ENCODE results near the gene ANKRD24.

ANKRD24 gene

GRCh38 chr19:4164262-4164661 lies 18.2 kb upstream of the ANKRD24 start:
- H3K27ac ChIP-seq (ENCODE audit: low read length, poor library complexity, severe bottlenecking): no peak overlapping the region
- H3K4me3 ChIP-seq (ENCODE audit: insufficient read depth in 1 of 2, low read depth in 1 of 2, low read length in 2 of 2): no peak overlapping the region
- H4K91ac ChIP-seq (ENCODE audit: low read length): peak overlapping the region; percentile 46
- no peak overlapping the region for H2BK15ac ChIP-seq (ENCODE audit: low read depth, poor library complexity, severe bottlenecking)
- no peaks in the 10 kb centered on the region for H3K79me1 ChIP-seq (replicated peaks; ENCODE audit: low read length, poor library complexity, severe bottlenecking)
- H3K23ac ChIP-seq (ENCODE audit: low read length in 2 of 2): no peak overlapping the region
- no peak overlapping the region for H3K4me2 ChIP-seq (ENCODE audit: low read length, poor library complexity, severe bottlenecking)
- H2BK5ac ChIP-seq (ENCODE audit: low read depth, low read length, poor library complexity, severe bottlenecking): no peak overlapping the region
- no peak overlapping the region for H4K8ac ChIP-seq (ENCODE audit: low read length)
- no peak overlapping the region for H2AFZ ChIP-seq (ENCODE audit: low read depth, low read length)
- no peak overlapping the region for H3K9ac ChIP-seq (ENCODE audit: low read length)
- H2BK12ac ChIP-seq (ENCODE audit: low read length in 2 of 2): no peak overlapping the region
- H2BK120ac ChIP-seq (ENCODE audit: low read depth, low read length): no peak overlapping the region
- no peaks in the 10 kb centered on the region for H3K36me3 ChIP-seq (ENCODE audit: control insufficient read depth in 1 of 2, insufficient read depth in 2 of 2, low read depth in 1 of 2, low read length in 2 of 2)
- no peak for DNase-seq
- H3K14ac ChIP-seq (ENCODE audit: low read length in 2 of 2): no peak overlapping the region
- H3K4me1 ChIP-seq (ENCODE audit: control insufficient read depth, insufficient read depth, low read depth, low read length): no peaks in the 10 kb centered on the region
- peaks cover 14 to 36% of the 10 kb centered on the region in 2 experiments for H3K27me3 ChIP-seq (ENCODE audit: control insufficient read depth in 1 of 2, insufficient read depth in 1 of 2, low read length in 2 of 2)
- no peak overlapping the region for H2AK5ac ChIP-seq (ENCODE audit: low read length, severe bottlenecking)
- H3K4ac ChIP-seq (ENCODE audit: low read depth in 1 of 2, low read length in 2 of 2): no peak overlapping the region
- 76% methylated on average over 11 of the region's 11 CpGs for WGBS
- H3K9me3 ChIP-seq (ENCODE audit: control insufficient read depth, low read length): no peaks in the 10 kb centered on the region
- no peak overlapping the region for H3K18ac ChIP-seq (ENCODE audit: low read depth in 1 of 2, low read length in 2 of 2)

- H3K9me3 ChIP-seq (ENCODE audit: control insufficient read depth, low read length): no peaks in the 10 kb centered on the region
- no peak overlapping the region for H3K27ac ChIP-seq (ENCODE audit: low read length, poor library complexity, severe bottlenecking)
- no peak overlapping the region for H3K4me2 ChIP-seq (ENCODE audit: low read length, poor library complexity, severe bottlenecking)
- H3K4me3 ChIP-seq (ENCODE audit: insufficient read depth in 1 of 2, low read depth in 1 of 2, low read length in 2 of 2): no peak overlapping the region
- WGBS: 66% methylated on average over 22 of the region's 22 CpGs
- H4K91ac ChIP-seq (ENCODE audit: low read length): peak overlapping the region; percentile 15
- H2BK12ac ChIP-seq (ENCODE audit: low read length in 2 of 2): no peak overlapping the region
- H4K8ac ChIP-seq (ENCODE audit: low read length): no peak overlapping the region
- H3K9ac ChIP-seq (ENCODE audit: low read length): no peak overlapping the region
- H3K36me3 ChIP-seq (ENCODE audit: control insufficient read depth in 1 of 2, insufficient read depth in 2 of 2, low read depth in 1 of 2, low read length in 2 of 2): peaks cover 13 to 27% of the 10 kb centered on the region in 2 experiments
- H3K4ac ChIP-seq (ENCODE audit: low read depth in 1 of 2, low read length in 2 of 2): no peak overlapping the region
- no peaks in the 10 kb centered on the region for H3K79me1 ChIP-seq (replicated peaks; ENCODE audit: low read length, poor library complexity, severe bottlenecking)
- H3K18ac ChIP-seq (ENCODE audit: low read depth in 1 of 2, low read length in 2 of 2): no peak overlapping the region
- H3K23ac ChIP-seq (ENCODE audit: low read length in 2 of 2): no peak overlapping the region
- H3K27me3 ChIP-seq (ENCODE audit: control insufficient read depth in 1 of 2, insufficient read depth in 1 of 2, low read length in 2 of 2): peaks cover 34 to 38% of the 10 kb centered on the region in 2 experiments
- H2BK5ac ChIP-seq (ENCODE audit: low read depth, low read length, poor library complexity, severe bottlenecking): no peak overlapping the region
- peaks cover 9% of the 10 kb centered on the region for H3K4me1 ChIP-seq (ENCODE audit: control insufficient read depth, insufficient read depth, low read depth, low read length)
- no peak for DNase-seq
- H2AFZ ChIP-seq (ENCODE audit: low read depth, low read length): no peak overlapping the region
- H3K14ac ChIP-seq (ENCODE audit: low read length in 2 of 2): no peak overlapping the region
- no peak overlapping the region for H2BK15ac ChIP-seq (ENCODE audit: low read depth, poor library complexity, severe bottlenecking)
- no peak overlapping the region for H2AK5ac ChIP-seq (ENCODE audit: low read length, severe bottlenecking)
- H2BK120ac ChIP-seq (ENCODE audit: low read depth, low read length): no peak overlapping the region
Observed at GRCh38 chr19:4171676-4172075, 10.8 kb upstream of the ANKRD24 start.

- Histone ChIP-seq H3K4me2 (ENCODE audit: low read length, poor library complexity, severe bottlenecking) (peak overlapping the region; percentile 52), H4K91ac (ENCODE audit: low read length) (no peak overlapping the region), H2AK5ac (ENCODE audit: low read length, severe bottlenecking) (no peak overlapping the region), H3K18ac (ENCODE audit: low read depth in 1 of 2, low read length in 2 of 2) (no peak overlapping the region), H2BK12ac (ENCODE audit: low read length in 2 of 2) (no peak overlapping the region), H4K8ac (ENCODE audit: low read length) (no peak overlapping the region), H3K27me3 (ENCODE audit: control insufficient read depth in 1 of 2, insufficient read depth in 1 of 2, low read length in 2 of 2) (peaks cover 32 to 33% of the 10 kb centered on the region in 2 experiments), H2AFZ (ENCODE audit: low read depth, low read length) (no peak overlapping the region), H3K4ac (ENCODE audit: low read depth in 1 of 2, low read length in 2 of 2) (no peak overlapping the region), H3K9me3 (ENCODE audit: control insufficient read depth, low read length) (no peaks in the 10 kb centered on the region), H3K14ac (ENCODE audit: low read length in 2 of 2) (no peak overlapping the region), H3K9ac (ENCODE audit: low read length) (no peak overlapping the region), H3K4me3 (ENCODE audit: insufficient read depth in 1 of 2, low read depth in 1 of 2, low read length in 2 of 2) (peak overlapping the region; percentile 14 to 24), H3K79me1 (replicated peaks; ENCODE audit: low read length, poor library complexity, severe bottlenecking) (no peaks in the 10 kb centered on the region), H3K27ac (ENCODE audit: low read length, poor library complexity, severe bottlenecking) (no peak overlapping the region), H2BK5ac (ENCODE audit: low read depth, low read length, poor library complexity, severe bottlenecking) (no peak overlapping the region), H3K23ac (ENCODE audit: low read length in 2 of 2) (no peak overlapping the region), H3K4me1 (ENCODE audit: control insufficient read depth, insufficient read depth, low read depth, low read length) (peaks cover 9% of the 10 kb centered on the region), H2BK15ac (ENCODE audit: low read depth, poor library complexity, severe bottlenecking) (no peak overlapping the region), H3K36me3 (ENCODE audit: control insufficient read depth in 1 of 2, insufficient read depth in 2 of 2, low read depth in 1 of 2, low read length in 2 of 2) (peaks cover 17 to 33% of the 10 kb centered on the region in 2 experiments), H2BK120ac (ENCODE audit: low read depth, low read length) (no peak overlapping the region)
- DNase-seq: peak; percentile 52
- 14% methylated on average over 37 of the region's 45 CpGs for WGBS
Observed at GRCh38 chr19:4172861-4173473, 9.5 kb upstream of the ANKRD24 start.

- no peaks in the 10 kb centered on the region for H3K9me3 ChIP-seq (ENCODE audit: control insufficient read depth, low read length)
- H3K36me3 ChIP-seq (ENCODE audit: control insufficient read depth in 1 of 2, insufficient read depth in 2 of 2, low read depth in 1 of 2, low read length in 2 of 2): peaks cover 23 to 40% of the 10 kb centered on the region in 2 experiments
- H3K27me3 ChIP-seq (ENCODE audit: control insufficient read depth in 1 of 2, insufficient read depth in 1 of 2, low read length in 2 of 2): peaks cover 27 to 29% of the 10 kb centered on the region in 2 experiments
- no peak overlapping the region for H3K14ac ChIP-seq (ENCODE audit: low read length in 2 of 2)
- 55% methylated on average over 8 of the region's 11 CpGs for WGBS
- no peak overlapping the region for H3K23ac ChIP-seq (ENCODE audit: low read length in 2 of 2)
- no peak overlapping the region for H3K4me2 ChIP-seq (ENCODE audit: low read length, poor library complexity, severe bottlenecking)
- H2BK12ac ChIP-seq (ENCODE audit: low read length in 2 of 2): no peak overlapping the region
- H3K18ac ChIP-seq (ENCODE audit: low read depth in 1 of 2, low read length in 2 of 2): no peak overlapping the region
- no peak overlapping the region for H2BK5ac ChIP-seq (ENCODE audit: low read depth, low read length, poor library complexity, severe bottlenecking)
- no peak overlapping the region for H4K91ac ChIP-seq (ENCODE audit: low read length)
- no peak overlapping the region for H3K9ac ChIP-seq (ENCODE audit: low read length)
- H3K27ac ChIP-seq (ENCODE audit: low read length, poor library complexity, severe bottlenecking): no peak overlapping the region
- H2AFZ ChIP-seq (ENCODE audit: low read depth, low read length): no peak overlapping the region
- H3K4me1 ChIP-seq (ENCODE audit: control insufficient read depth, insufficient read depth, low read depth, low read length): peaks cover 9% of the 10 kb centered on the region
- no peaks in the 10 kb centered on the region for H3K79me1 ChIP-seq (replicated peaks; ENCODE audit: low read length, poor library complexity, severe bottlenecking)
- no peak overlapping the region for H3K4ac ChIP-seq (ENCODE audit: low read depth in 1 of 2, low read length in 2 of 2)
- no peak overlapping the region for H4K8ac ChIP-seq (ENCODE audit: low read length)
- no peak for DNase-seq
- no peak overlapping the region for H2BK120ac ChIP-seq (ENCODE audit: low read depth, low read length)
- H2BK15ac ChIP-seq (ENCODE audit: low read depth, poor library complexity, severe bottlenecking): no peak overlapping the region
- H3K4me3 ChIP-seq (ENCODE audit: insufficient read depth in 1 of 2, low read depth in 1 of 2, low read length in 2 of 2): peak overlapping the region in 1 of 2 experiments; percentile 14
- no peak overlapping the region for H2AK5ac ChIP-seq (ENCODE audit: low read length, severe bottlenecking)
Observed at GRCh38 chr19:4173479-4174212, 8.8 kb upstream of the ANKRD24 start.

Data from mesenchymal stem cell (in vitro differentiated cells and primary cell).